Chondrocyte (in vitro differentiated cells): ENCODE measurements around the gene MYH8. TPM values are rescaled to one million over a fixed set of nuclear protein-coding genes. Genes with fewer than 3 reads are reported as not detected.

Experiments used
- DNase-seq: peaks from one replicate; pipeline ENCODE4 v3.0.0; 2021; ENCODE audit warnings: mixed read lengths, low spot score
- H3K27ac Mint-ChIP-seq: one replicate; pipeline ENCODE4 v1.8.0; 2021; ENCODE audit warnings: mild to moderate bottlenecking, moderate library complexity, mixed read lengths; ENCODE audit not compliant: unreplicated experiment
- H3K27me3 Mint-ChIP-seq: 2 replicates; pipeline ENCODE4 v1.8.0; 2021; ENCODE audit warnings: low read depth, mixed read lengths
- H3K36me3 Mint-ChIP-seq: 2 replicates; pipeline ENCODE4 v1.8.0; 2021; ENCODE audit warnings: low read depth, mixed read lengths
- H3K4me1 Mint-ChIP-seq: 2 replicates; pipeline ENCODE4 v1.8.0; 2021; ENCODE audit warnings: low read depth, mild to moderate bottlenecking, mixed read lengths
- H3K4me3 Mint-ChIP-seq: one replicate; pipeline ENCODE4 v1.8.0; 2021; ENCODE audit warnings: mild to moderate bottlenecking, moderate library complexity, mixed read lengths; ENCODE audit not compliant: unreplicated experiment
- H3K9me3 Mint-ChIP-seq: 2 replicates; pipeline ENCODE4 v1.8.0; 2021; ENCODE audit warnings: low read depth, mixed read lengths
- CTCF ChIP-seq: fragments of 200-600 bp; sonication (generic); IDR thresholded peaks from 2 replicates; pipeline ENCODE4 v1.5.0; 2021; ENCODE audit warnings: antibody characterized with exemption, mild to moderate bottlenecking, moderate library complexity
- total RNA-seq: library from RNA; stranded (reverse); gene quantifications from 3 replicates; pipeline ENCODE4 v1.2.1, GENCODE V29; 2021

The MYH8 gene
- total RNA-seq, 1 donor from 2014 or later = not detected

GRCh38 chr17:10457952-10458351, 36.2 kb upstream of the MYH8 start:
- no peaks in the 10 kb centered on the region for H3K4me1 Mint-ChIP-seq
- no peak overlapping the region for H3K27ac Mint-ChIP-seq
- H3K27me3 Mint-ChIP-seq = peaks cover 11% of the 10 kb centered on the region

GRCh38 chr17:10447026-10447931, 25.5 kb upstream of the MYH8 start:
- H3K27ac Mint-ChIP-seq = no peak overlapping the region
- no peaks in the 10 kb centered on the region for H3K4me1 Mint-ChIP-seq
- peaks cover 3% of the 10 kb centered on the region for H3K9me3 Mint-ChIP-seq
- no peak overlapping the region for H3K4me3 Mint-ChIP-seq
- peaks cover 14% of the 10 kb centered on the region for H3K27me3 Mint-ChIP-seq
- DNase-seq = no peak
- no peaks in the 10 kb centered on the region for H3K36me3 Mint-ChIP-seq
- TF ChIP-seq CTCF = no peak

More at GRCh38 chr17:10457952-10458351, 36.2 kb upstream of the MYH8 start:
- Mint-ChIP-seq H3K9me3 (no peaks in the 10 kb centered on the region), H3K4me3 (no peak overlapping the region), H3K36me3 (no peaks in the 10 kb centered on the region)
- DNase-seq = no peak
- TF ChIP-seq CTCF = no peak

- Mint-ChIP-seq H3K27ac (no peak overlapping the region), H3K4me3 (no peak overlapping the region), H3K4me1 (no peaks in the 10 kb centered on the region), H3K36me3 (no peaks in the 10 kb centered on the region), H3K27me3 (peaks cover 19% of the 10 kb centered on the region), H3K9me3 (peaks cover 4% of the 10 kb centered on the region)
- TF ChIP-seq CTCF = no peak
- DNase-seq = no peak
These were observed 18.1 kb upstream of the MYH8 start for GRCh38 chr17:10439816-10440215.

GRCh38 chr17:10435096-10435495, 13.3 kb upstream of the MYH8 start:
- no peak overlapping the region for H3K4me3 Mint-ChIP-seq
- no peak overlapping the region for H3K27ac Mint-ChIP-seq
- no peak for TF ChIP-seq CTCF
- no peaks in the 10 kb centered on the region for H3K4me1 Mint-ChIP-seq
- peaks cover 13% of the 10 kb centered on the region for H3K9me3 Mint-ChIP-seq
- no peaks in the 10 kb centered on the region for H3K36me3 Mint-ChIP-seq
- H3K27me3 Mint-ChIP-seq = peaks cover 16% of the 10 kb centered on the region
- no peak for DNase-seq

- Mint-ChIP-seq H3K4me1 (no peaks in the 10 kb centered on the region), H3K27ac (no peak overlapping the region), H3K27me3 (peaks cover 10% of the 10 kb centered on the region), H3K36me3 (no peaks in the 10 kb centered on the region), H3K9me3 (peaks cover 9% of the 10 kb centered on the region), H3K4me3 (no peak overlapping the region)
- DNase-seq = no peak
- no peak for TF ChIP-seq CTCF
These were observed 7.8 kb upstream of the MYH8 start for GRCh38 chr17:10429421-10430045.
